HepG2 (cell line): ENCODE results near the gene SSTR5. TPM values are rescaled to one million over a fixed set of nuclear protein-coding genes. Genes with fewer than 3 reads are reported as not detected.

ENCODE experiments used
- ARID2 ChIP-seq: sonication (generic); formaldehyde crosslinking; IDR thresholded peaks from 2 replicates; pipeline ENCODE4 v1.8.1; 2022; ENCODE audit warnings: mild to moderate bottlenecking, missing genetic modification reagents, borderline replicate concordance
- GATAD1 ChIP-seq: IDR thresholded peaks from 2 replicates; pipeline ENCODE4 v1.6.1; 2016; ENCODE audit warnings: missing genetic modification reagents, missing compliant biosample characterization
- MIER2 ChIP-seq: IDR thresholded peaks from 2 replicates; pipeline ENCODE4 v1.6.1; 2016; ENCODE audit warnings: missing biosample characterization, missing genetic modification reagents
- NFKB2 ChIP-seq: sonication (generic); formaldehyde crosslinking; IDR thresholded peaks from 2 replicates; pipeline ENCODE4 v1.4.0; 2020; ENCODE audit warnings: missing genetic modification reagents, borderline replicate concordance
- PRMT3 ChIP-seq: sonication (generic); formaldehyde crosslinking; IDR thresholded peaks from 2 replicates; pipeline ENCODE4 v1.8.1; 2022; ENCODE audit warnings: low read depth, mild to moderate bottlenecking, moderate library complexity, missing genetic modification reagents, borderline replicate concordance
- RERE ChIP-seq: IDR thresholded peaks from 2 replicates; pipeline ENCODE4 v1.6.1; 2016; ENCODE audit warnings: low read depth, missing genetic modification reagents, missing compliant biosample characterization
- SOX13 ChIP-seq, 3 experiments: fragments of 450-650 bp in 1 of 3; sonication (generic) in 1 of 3; formaldehyde crosslinking in 1 of 3; IDR thresholded peaks in 2 of 3; conservative IDR thresholded peaks in 1 of 3; 2 replicates each; pipeline versions ENCODE4 v1.5.0 to v1.6.1; 2016 to 2020; ENCODE audit warnings: antibody characterized with exemption in 1 of 3, mild to moderate bottlenecking in 1 of 3, missing compliant biosample characterization in 1 of 3, missing genetic modification reagents in 1 of 3, moderate library complexity in 1 of 3
- TBP ChIP-seq: sonication (generic); formaldehyde crosslinking; IDR thresholded peaks from 2 replicates; pipeline ENCODE4 v1.5.0; 2020; ENCODE audit warnings: missing genetic modification reagents
- TSC22D2 ChIP-seq: sonication (generic); formaldehyde crosslinking; IDR thresholded peaks from 2 replicates; pipeline ENCODE4 v1.5.1; 2020; ENCODE audit warnings: missing genetic modification reagents, mild to moderate bottlenecking, borderline replicate concordance
- ZBTB44 ChIP-seq: sonication (generic); formaldehyde crosslinking; IDR thresholded peaks from 2 replicates; pipeline ENCODE4 v1.4.0; 2020; ENCODE audit warnings: missing genetic modification reagents
- ZNF512B ChIP-seq: sonication (generic); formaldehyde crosslinking; IDR thresholded peaks from 2 replicates; pipeline ENCODE4 v1.5.1; 2020; ENCODE audit warnings: missing genetic modification reagents, mild to moderate bottlenecking, borderline replicate concordance
- ZNF619 ChIP-seq: sonication (generic); formaldehyde crosslinking; IDR thresholded peaks from 2 replicates; pipeline ENCODE4 v1.4.0; 2020; ENCODE audit warnings: mild to moderate bottlenecking, missing genetic modification reagents
- ZNF749 ChIP-seq: sonication (generic); formaldehyde crosslinking; IDR thresholded peaks from 2 replicates; pipeline ENCODE4 v1.8.0; 2022; ENCODE audit warnings: mild to moderate bottlenecking, missing genetic modification reagents, moderate library complexity, borderline replicate concordance
- ZNF761 ChIP-seq: sonication (generic); formaldehyde crosslinking; conservative IDR thresholded peaks from 2 replicates; pipeline ENCODE4 v1.4.0; 2020; ENCODE audit warnings: mild to moderate bottlenecking, missing genetic modification reagents
- ZNF784 ChIP-seq: sonication (generic); formaldehyde crosslinking; IDR thresholded peaks from 2 replicates; pipeline ENCODE4 v1.5.1; 2020; ENCODE audit warnings: missing genetic modification reagents, mild to moderate bottlenecking, borderline replicate concordance
- polyA plus RNA-seq, 8 experiments: library from polyadenylated mRNA; depleted of rRNA in 3 of 8; stranded (reverse) in 7 of 8; unstranded in 1 of 8; fragments of >200 nt; fragmentation: Illumina TruSeq in 4 of 8; extraction: Trizol in 4 of 8; gene quantifications; 2 replicates each; pipeline versions ENCODE4 v1.2.1 to v1.2.3, GENCODE V29; 2011 to 2016; ENCODE audit warnings: low read depth in 4 of 8, missing spikeins in 1 of 8, mixed read lengths in 1 of 8; ENCODE audit not compliant: insufficient read depth in 1 of 8
- total RNA-seq, 5 experiments: library from RNA; depleted of rRNA; stranded (reverse); fragments of >200 nt; fragmentation: Illumina TruSeq; extraction: Trizol; gene quantifications; 2 replicates each; pipeline ENCODE4 v1.2.3, GENCODE V29; 2016; ENCODE audit warnings: low read depth in 1 of 5

The SSTR5 gene
- total and polyA plus RNA-seq, 2 of the 13 experiments (the other 11 are each of a cell fraction or from before 2014, with no cell fraction given), result 0.20 to 0.49 TPM

GRCh38 chr16:1078579-1079021 is 6.1 kb downstream of the SSTR5 start (continued):
- no peak for TF ChIP-seq ARID2 (CRISPR knock-in tag)
- TF ChIP-seq ZBTB44 (CRISPR knock-in tag), result peak; percentile 25; the same call in 1 of the 2 replicates
- TF ChIP-seq ZNF784, result no peak
- TF ChIP-seq ZNF512B (CRISPR knock-in tag), result no peak
- peak; percentile 72 for TF ChIP-seq NFKB2 (CRISPR knock-in tag)
- peak; percentile 68; the same call in 1 of the 2 replicates for TF ChIP-seq ZNF749 (CRISPR knock-in tag)
- no peak for TF ChIP-seq TBP (CRISPR knock-in tag)
- peak; percentile 48; the same call in 1 of the 2 replicates for TF ChIP-seq SOX13 (IDR thresholded peaks at IDR 0.05)
- peak in 1 of 2 experiments; percentile 86; a peak in 2 of 4 replicates for TF ChIP-seq SOX13 (CRISPR knock-in tag; conservative IDR thresholded peaks at IDR 0.05 in 1 of 2, IDR thresholded peaks at IDR 0.05 in 1 of 2)
- 0 out of 2 replicates have a peak, but pooled peaks have one; percentile 55 for TF ChIP-seq PRMT3 (CRISPR knock-in tag)
- TF ChIP-seq TSC22D2 (CRISPR knock-in tag), result peak; percentile 88; the same call in 1 of the 2 replicates
- TF ChIP-seq RERE (CRISPR knock-in tag), result peak; percentile 89
- TF ChIP-seq ZNF619, result peak; percentile 47
- peak; percentile 61 for TF ChIP-seq GATAD1
- TF ChIP-seq MIER2 (CRISPR knock-in tag), result peak; percentile 25; the same call in 1 of the 2 replicates
- no peak for TF ChIP-seq ZNF761
